SK-N-SH (cell line): ENCODE data around the gene LBX1. TPM values are rescaled to one million over a fixed set of nuclear protein-coding genes. Genes with fewer than 3 reads are reported as not detected.

ENCODE experiments used
- CTCF ChIA-PET: fragments of 300-600, 350-600 bp; formaldehyde crosslinking; extraction: SDS; loops from one replicate; lab custom pipeline; 2021; lab: Yijun Ruan, JAX
- POLR2A ChIA-PET: fragments of 350-600 bp; sonication (Branson Sonifier 250); formaldehyde crosslinking; extraction: SDS; loops from one replicate; lab custom pipeline; 2020; ENCODE audit warnings: antibody characterized with exemption, inconsistent platforms; lab: Yijun Ruan, JAX
- DNase-seq: peaks from one replicate; pipeline ENCODE4 v3.0.0; 2012
- H2AFZ ChIP-seq: fragments of 200-600 bp; sonication (generic); 2 replicates; pipeline ENCODE4 v1.8.1; 2016; ENCODE audit warnings: antibody characterized with exemption, mild to moderate bottlenecking, low read depth
- H3F3A ChIP-seq: fragments of 200-600 bp; sonication (generic); replicated peaks from 2 replicates; pipeline ENCODE3; 2016; ENCODE audit warnings: antibody characterized with exemption, mild to moderate bottlenecking; ENCODE audit not compliant: insufficient read depth
- H3K27ac ChIP-seq, 2 experiments: fragments of 200-500 bp in 1 of 2; fragments of 200-600 bp in 1 of 2; sonication (Bioruptor generic) in 1 of 2; sonication (generic), shearing (Covaris generic) in 1 of 2; 2 replicates each; pipeline versions ENCODE4 v1.5.1 to v1.6.1; 2014 to 2016; ENCODE audit warnings: low read depth in 2 of 2, inconsistent platforms in 1 of 2, low read length in 1 of 2, mild to moderate bottlenecking in 1 of 2, mixed read lengths in 1 of 2
- H3K27me3 ChIP-seq: fragments of 200-600 bp; sonication (generic), shearing (Covaris generic); 2 replicates; pipeline ENCODE4 v1.6.1; 2016; ENCODE audit warnings: mixed run types; ENCODE audit not compliant: insufficient read depth
- H3K36me3 ChIP-seq, 2 experiments: fragments of 200-500 bp in 1 of 2; fragments of 200-600 bp in 1 of 2; sonication (Bioruptor generic) in 1 of 2; sonication (generic) in 1 of 2; replicated peaks in 1 of 2; 2 replicates each; pipeline versions ENCODE3 to v1.5.1; 2014 to 2016; ENCODE audit warnings: low read length in 1 of 2, mild to moderate bottlenecking in 1 of 2; ENCODE audit not compliant: insufficient read depth in 2 of 2, control insufficient read depth in 1 of 2
- H3K4me1 ChIP-seq, 2 experiments: fragments of 200-500 bp in 1 of 2; fragments of 200-600 bp in 1 of 2; sonication (Bioruptor generic) in 1 of 2; sonication (generic), shearing (Covaris generic) in 1 of 2; 2 replicates each; pipeline versions ENCODE4 v1.5.1 to v1.6.1; 2014 to 2016; ENCODE audit warnings: low read depth in 1 of 2, low read length in 1 of 2, mixed run types in 1 of 2; ENCODE audit not compliant: insufficient read depth in 2 of 2, control insufficient read depth in 1 of 2
- H3K4me2 ChIP-seq: fragments of 200-600 bp; sonication (generic), shearing (Covaris generic); 2 replicates; pipeline ENCODE4 v1.6.1; 2017; ENCODE audit warnings: mixed run types
- H3K4me3 ChIP-seq, 2 experiments: fragments of 200-500 bp in 1 of 2; fragments of 200-600 bp in 1 of 2; sonication (Bioruptor generic) in 1 of 2; sonication (generic), shearing (Covaris generic) in 1 of 2; 2 replicates each; pipeline versions ENCODE4 v1.5.1 to v1.8.1; 2014 to 2016; ENCODE audit warnings: low read depth in 2 of 2, inconsistent platforms in 1 of 2, low read length in 1 of 2, mild to moderate bottlenecking in 1 of 2, mixed read lengths in 1 of 2, moderate library complexity in 1 of 2
- H3K79me2 ChIP-seq: fragments of 200-600 bp; sonication (generic); 2 replicates; pipeline ENCODE4 v1.8.1; 2017; ENCODE audit warnings: mild to moderate bottlenecking; ENCODE audit not compliant: insufficient read depth
- H3K9ac ChIP-seq: fragments of 200-600 bp; sonication (generic); 2 replicates; pipeline ENCODE4 v1.6.1; 2017; ENCODE audit warnings: mixed run types
- H3K9me2 ChIP-seq: fragments of 200-600 bp; sonication (generic); 2 replicates; pipeline ENCODE4 v1.6.1; 2017; ENCODE audit warnings: mixed run types
- H3K9me3 ChIP-seq: fragments of 200-600 bp; sonication (generic); 2 replicates; pipeline ENCODE4 v1.6.1; 2017; ENCODE audit warnings: mixed run types, mild to moderate bottlenecking, moderate library complexity
- H4K20me1 ChIP-seq: fragments of 200-600 bp; sonication (generic); 2 replicates; pipeline ENCODE4 v1.6.1; 2017; ENCODE audit warnings: mild to moderate bottlenecking, mixed run types; ENCODE audit not compliant: insufficient read depth
- EP300 ChIP-seq, 2 experiments: IDR thresholded peaks; 2 replicates each; pipeline versions ENCODE4 v1.4.0 to v1.6.1; 2012; ENCODE audit warnings: borderline replicate concordance in 1 of 2, low read depth in 1 of 2, low read length in 1 of 2
- EZH2phosphoT487 ChIP-seq: fragments of 200-600 bp; sonication (generic); IDR thresholded peaks from 2 replicates; pipeline ENCODE4 v1.6.1; 2017; ENCODE audit warnings: low read depth, mixed run types, mild to moderate bottlenecking, antibody characterized with exemption, moderate library complexity, borderline replicate concordance
- FOXM1 ChIP-seq: IDR thresholded peaks from 2 replicates; pipeline ENCODE4 v1.4.0; 2012; ENCODE audit warnings: low read depth, mild to moderate bottlenecking
- MXI1 ChIP-seq: IDR thresholded peaks from 2 replicates; pipeline ENCODE4 v1.6.1; 2012; ENCODE audit warnings: mild to moderate bottlenecking, low read depth, low read length, improper control_type of control experiment
- RAD21 ChIP-seq: IDR thresholded peaks from 2 replicates; pipeline ENCODE4 v1.6.1; 2012; ENCODE audit warnings: mild to moderate bottlenecking, low read length
- REST ChIP-seq: IDR thresholded peaks from 2 replicates; pipeline ENCODE4 v1.6.1; 2012; ENCODE audit warnings: mild to moderate bottlenecking, low read depth, low read length, moderate library complexity
- RFX5 ChIP-seq: IDR thresholded peaks from 2 replicates; pipeline ENCODE4 v1.6.1; 2012; ENCODE audit warnings: mild to moderate bottlenecking, improper control_type of control experiment, low read length
- SIN3A ChIP-seq: IDR thresholded peaks from 2 replicates; pipeline ENCODE4 v1.6.1; 2012; ENCODE audit warnings: low read depth, mild to moderate bottlenecking, low read length, moderate library complexity, borderline replicate concordance
- SMC3 ChIP-seq: IDR thresholded peaks from 2 replicates; pipeline ENCODE4 v1.6.1; 2012; ENCODE audit warnings: low read depth, low read length, improper control_type of control experiment
- TCF12 ChIP-seq: IDR thresholded peaks from 2 replicates; pipeline ENCODE4 v1.4.0; 2012
- YY1 ChIP-seq: IDR thresholded peaks from 2 replicates; pipeline ENCODE4 v1.4.0; 2012; ENCODE audit warnings: low read depth, mild to moderate bottlenecking
- WGBS: methylation state at CpG from one replicate; pipeline ENCODE4 v1.1.6; 2017; ENCODE audit warnings: low lambda C conversion rate; 5-methylcytosine and 5-hydroxymethylcytosine counted together
- polyA plus RNA-seq, 3 experiments: library from polyadenylated mRNA; depleted of rRNA; stranded (reverse); fragments of >200 nt; gene quantifications; 2 replicates each; pipeline ENCODE4 v1.2.3, GENCODE V29; 2012
- TF ChIP-seq, protein P1 (sequence below): IDR thresholded peaks from 2 replicates; pipeline ENCODE4 v1.4.0; 2012; ENCODE audit warnings: low read depth, borderline replicate concordance
- TF ChIP-seq, protein P2 (sequence below): fragments of 200-600 bp; sonication (generic); IDR thresholded peaks from 2 replicates; pipeline ENCODE4 v1.6.1; 2017; ENCODE audit warnings: antibody characterized with exemption, mild to moderate bottlenecking, moderate library complexity

Gene LBX1
- polyA plus RNA-seq, 1 of the 3 experiments (the other 2 are of a cell fraction), result not detected

- Histone ChIP-seq H4K20me1 (0 out of 2 replicates have a peak, but pooled peaks cover 4% of the 10 kb centered on the region), H3K4me3 (no peak overlapping the region; a peak in 1 of 4 replicates), H3K9me3 (no peaks in the 10 kb centered on the region), H3K27ac (no peak overlapping the region), H3K36me3 (no peaks in the 10 kb centered on the region), H3K9ac (no peak overlapping the region), H3K9me2 (no peaks in the 10 kb centered on the region), H3K79me2 (no peaks in the 10 kb centered on the region), H3K4me1 (peaks cover 0 to 35% of the 10 kb centered on the region in 2 experiments; a peak in 2 of 4 replicates), H3K27me3 (peaks cover 86% of the 10 kb centered on the region), H3K4me2 (peak overlapping the region; percentile 33; the same call in 1 of the 2 replicates), H3F3A (no peaks in the 10 kb centered on the region), H2AFZ (no peak overlapping the region)
- POLR2A ChIA-PET, result no interaction called here
- CTCF ChIA-PET, result interaction anchor here (0.7 to 12.5 kb wide), 44 partner anchors 8 to 744 kb away, joined by 3 to 164 read pairs (median 10); partner anchors contain the start of genes DPCD, LBX1, NPM3 and POLL
- DNase-seq, result peak; percentile 27
- WGBS, result 20% methylated on average over 28 of the region's 40 CpGs
- TF ChIP-seq EZH2phosphoT487 (0 out of 2 replicates have a peak, but pooled peaks have one; percentile 39), YY1 (no peak)
These were observed 13.7 kb downstream of the LBX1 start for GRCh38 chr10:101215397-101216206.

GRCh38 chr10:101214446-101215396 lies 14.5 kb downstream of the LBX1 start:
- H3F3A ChIP-seq, result no peaks in the 10 kb centered on the region
- peaks cover 0 to 35% of the 10 kb centered on the region in 2 experiments; a peak in 2 of 4 replicates for H3K4me1 ChIP-seq
- DNase-seq, result peak; percentile 84
- H3K27ac ChIP-seq, result no peak overlapping the region
- WGBS, result 7% methylated on average over 31 of the region's 49 CpGs
- TF ChIP-seq FOXM1, result no peak
- TF ChIP-seq RAD21, result peak; percentile 77
- TF ChIP-seq EZH2phosphoT487, result no peak
- TF ChIP-seq REST, result no peak
- TF ChIP-seq TCF12, result no peak
- no peak for TF ChIP-seq MXI1
- no peak for TF ChIP-seq SIN3A
- TF ChIP-seq, protein P1, sequence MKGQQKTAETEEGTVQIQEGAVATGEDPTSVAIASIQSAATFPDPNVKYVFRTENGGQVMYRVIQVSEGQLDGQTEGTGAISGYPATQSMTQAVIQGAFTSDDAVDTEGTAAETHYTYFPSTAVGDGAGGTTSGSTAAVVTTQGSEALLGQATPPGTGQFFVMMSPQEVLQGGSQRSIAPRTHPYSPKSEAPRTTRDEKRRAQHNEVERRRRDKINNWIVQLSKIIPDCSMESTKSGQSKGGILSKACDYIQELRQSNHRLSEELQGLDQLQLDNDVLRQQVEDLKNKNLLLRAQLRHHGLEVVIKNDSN, result no peak
- no peak for TF ChIP-seq RFX5
- no peak for TF ChIP-seq EP300 (IDR thresholded peaks at IDR 0.05; ENCODE audit: borderline replicate concordance in 1 of 2, low read depth in 1 of 2, low read length in 1 of 2)
- TF ChIP-seq, protein P2, sequence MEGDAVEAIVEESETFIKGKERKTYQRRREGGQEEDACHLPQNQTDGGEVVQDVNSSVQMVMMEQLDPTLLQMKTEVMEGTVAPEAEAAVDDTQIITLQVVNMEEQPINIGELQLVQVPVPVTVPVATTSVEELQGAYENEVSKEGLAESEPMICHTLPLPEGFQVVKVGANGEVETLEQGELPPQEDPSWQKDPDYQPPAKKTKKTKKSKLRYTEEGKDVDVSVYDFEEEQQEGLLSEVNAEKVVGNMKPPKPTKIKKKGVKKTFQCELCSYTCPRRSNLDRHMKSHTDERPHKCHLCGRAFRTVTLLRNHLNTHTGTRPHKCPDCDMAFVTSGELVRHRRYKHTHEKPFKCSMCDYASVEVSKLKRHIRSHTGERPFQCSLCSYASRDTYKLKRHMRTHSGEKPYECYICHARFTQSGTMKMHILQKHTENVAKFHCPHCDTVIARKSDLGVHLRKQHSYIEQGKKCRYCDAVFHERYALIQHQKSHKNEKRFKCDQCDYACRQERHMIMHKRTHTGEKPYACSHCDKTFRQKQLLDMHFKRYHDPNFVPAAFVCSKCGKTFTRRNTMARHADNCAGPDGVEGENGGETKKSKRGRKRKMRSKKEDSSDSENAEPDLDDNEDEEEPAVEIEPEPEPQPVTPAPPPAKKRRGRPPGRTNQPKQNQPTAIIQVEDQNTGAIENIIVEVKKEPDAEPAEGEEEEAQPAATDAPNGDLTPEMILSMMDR, result peak; percentile 93
- peak; percentile 41; the same call in 1 of the 2 replicates for TF ChIP-seq SMC3
- H4K20me1 ChIP-seq, result 0 out of 2 replicates have a peak, but pooled peaks cover under 1% of the 10 kb centered on the region
- CTCF ChIA-PET, result interaction anchor here (0.6 to 12.5 kb wide), 120 partner anchors 8 to 858 kb away, joined by 3 to 164 read pairs (median 5); partner anchors contain the start of genes BTRC, DPCD, LBX1 and NPM3
- H3K36me3 ChIP-seq, result no peaks in the 10 kb centered on the region
- peak overlapping the region; percentile 19 to 67; a peak in 3 of 4 replicates for H3K4me3 ChIP-seq
- POLR2A ChIA-PET, result interaction anchor here (1.3 kb wide), 1 partner anchor 356 kb away, joined by 7 read pairs; no protein-coding TSS in a partner anchor
- H3K9me3 ChIP-seq, result no peaks in the 10 kb centered on the region
- H3K9me2 ChIP-seq, result no peaks in the 10 kb centered on the region
- peak overlapping the region; percentile 52; the same call in 1 of the 2 replicates for H2AFZ ChIP-seq
- H3K9ac ChIP-seq, result no peak overlapping the region
- peak overlapping the region; percentile 75 for H3K4me2 ChIP-seq
- H3K79me2 ChIP-seq, result no peaks in the 10 kb centered on the region
- H3K27me3 ChIP-seq, result peaks cover 86% of the 10 kb centered on the region
